Natural killer cell treated with Interleukin-12 subunit alpha and Interleukin-12 subunit beta and Interleukin-15 and Interleukin-18, amount 100 ng/mL, for 72 hours (primary cell): ENCODE results near the gene ABCB1. TPM values are rescaled to one million over a fixed set of nuclear protein-coding genes. Genes with fewer than 3 reads are reported as not detected.

Source experiments
- ATAC-seq, 2 donors: fragments of 150-1000 bp; cut with Tn5 transposase in 1 of 2; sonication (Bioruptor Pico), chemical (Tn5 transposase) in 1 of 2; 2 replicates each; pipeline ENCODE4 v1.10.0; 2021
- DNase-seq: peaks from one replicate; pipeline ENCODE4 v3.0.0; 2022; ENCODE audit warnings: low spot score
- H3K27ac Mint-ChIP-seq, 2 donors: 1 replicate in 1 of 2; 2 replicates in 1 of 2; pipeline ENCODE4 v1.8.0; 2022; ENCODE audit warnings: mixed read lengths in 2 of 2, mild to moderate bottlenecking in 1 of 2, moderate library complexity in 1 of 2
- H3K27me3 Mint-ChIP-seq, 2 donors: 1 replicate in 1 of 2; 2 replicates in 1 of 2; pipeline ENCODE4 v1.8.0; 2022; ENCODE audit warnings: mixed read lengths in 2 of 2
- H3K36me3 Mint-ChIP-seq: one replicate; pipeline ENCODE4 v1.8.0; 2022; ENCODE audit warnings: mixed read lengths
- H3K4me1 Mint-ChIP-seq, 2 donors: 1 replicate in 1 of 2; 2 replicates in 1 of 2; pipeline ENCODE4 v1.8.0; 2022; ENCODE audit warnings: low read depth in 2 of 2, mixed read lengths in 2 of 2, mild to moderate bottlenecking in 1 of 2
- H3K4me3 Mint-ChIP-seq: one replicate; pipeline ENCODE4 v1.8.0; 2022; ENCODE audit warnings: mixed read lengths
- H3K9me3 Mint-ChIP-seq: 2 replicates; pipeline ENCODE4 v1.8.0; 2022; ENCODE audit warnings: mixed read lengths
- total RNA-seq, 2 donors: library from RNA; stranded (reverse); gene quantifications; one replicate each; pipeline ENCODE4 v1.2.3, GENCODE V29; 2022

Gene ABCB1
- total RNA-seq, 2 donors from 2014 or later = 11.1 to 15.1 TPM

GRCh38 chr7:87518735-87519134 lies 81.9 kb downstream of the ABCB1 start:
- Mint-ChIP-seq H3K4me3 (no peak overlapping the region), H3K27me3 (no peaks in the 10 kb centered on the region), H3K9me3 (no peaks in the 10 kb centered on the region), H3K27ac (no peak overlapping the region), H3K36me3 (peaks cover 8% of the 10 kb centered on the region), H3K4me1 (peaks cover 7 to 8% of the 10 kb centered on the region in 2 donors)
- no peak for ATAC-seq
- no peak for DNase-seq

GRCh38 chr7:87517891-87518290 lies 82.8 kb downstream of the ABCB1 start:
- H3K4me1 Mint-ChIP-seq = peaks cover 7 to 8% of the 10 kb centered on the region in 2 donors
- H3K4me3 Mint-ChIP-seq = no peak overlapping the region
- no peak for DNase-seq
- H3K9me3 Mint-ChIP-seq = no peaks in the 10 kb centered on the region
- no peaks in the 10 kb centered on the region for H3K27me3 Mint-ChIP-seq
- ATAC-seq = no peak
- no peak overlapping the region for H3K27ac Mint-ChIP-seq
- H3K36me3 Mint-ChIP-seq = peaks cover 8% of the 10 kb centered on the region

GRCh38 chr7:87517136-87517815 lies 83.4 kb downstream of the ABCB1 start:
- peaks cover 7% of the 10 kb centered on the region in 2 donors for H3K4me1 Mint-ChIP-seq
- H3K27me3 Mint-ChIP-seq = no peaks in the 10 kb centered on the region
- no peak overlapping the region for H3K4me3 Mint-ChIP-seq
- H3K36me3 Mint-ChIP-seq = peaks cover 8% of the 10 kb centered on the region
- no peak for DNase-seq
- peak in 1 of 2 donors; percentile 45 for ATAC-seq
- H3K9me3 Mint-ChIP-seq = no peaks in the 10 kb centered on the region
- H3K27ac Mint-ChIP-seq = no peak overlapping the region

GRCh38 chr7:87513735-87514335 lies 86.8 kb downstream of the ABCB1 start:
- no peak for DNase-seq
- peaks cover 11% of the 10 kb centered on the region for H3K36me3 Mint-ChIP-seq

GRCh38 chr7:87512906-87513305 lies 87.8 kb downstream of the ABCB1 start:
- ATAC-seq (no peak), DNase-seq (no peak)
- no peak overlapping the region for H3K27ac Mint-ChIP-seq
- H3K4me3 Mint-ChIP-seq = no peak overlapping the region
- no peaks in the 10 kb centered on the region for H3K9me3 Mint-ChIP-seq
- H3K36me3 Mint-ChIP-seq = peaks cover 17% of the 10 kb centered on the region
- H3K4me1 Mint-ChIP-seq = peaks cover 14 to 16% of the 10 kb centered on the region in 2 donors
- H3K27me3 Mint-ChIP-seq = no peaks in the 10 kb centered on the region

More at GRCh38 chr7:87513735-87514335, 86.8 kb downstream of the ABCB1 start:
- no peaks in the 10 kb centered on the region for H3K27me3 Mint-ChIP-seq
- no peak overlapping the region for H3K4me3 Mint-ChIP-seq
- H3K9me3 Mint-ChIP-seq = no peaks in the 10 kb centered on the region
- no peak for ATAC-seq
- H3K27ac Mint-ChIP-seq = no peak overlapping the region
- H3K4me1 Mint-ChIP-seq = peaks cover 14 to 16% of the 10 kb centered on the region in 2 donors

GRCh38 chr7:87511510-87511909 lies 89.2 kb downstream of the ABCB1 start:
- no peak overlapping the region for H3K4me3 Mint-ChIP-seq
- H3K9me3 Mint-ChIP-seq = no peaks in the 10 kb centered on the region
- H3K27me3 Mint-ChIP-seq = no peaks in the 10 kb centered on the region
- no peak for DNase-seq
- peaks cover 14 to 16% of the 10 kb centered on the region in 2 donors for H3K4me1 Mint-ChIP-seq
- no peak overlapping the region for H3K27ac Mint-ChIP-seq
- H3K36me3 Mint-ChIP-seq = peaks cover 17% of the 10 kb centered on the region
- ATAC-seq = peak in 1 of 2 donors; percentile 53

- no peak overlapping the region for H3K4me3 Mint-ChIP-seq
- ATAC-seq = no peak
- no peaks in the 10 kb centered on the region for H3K27me3 Mint-ChIP-seq
- peaks cover 14 to 23% of the 10 kb centered on the region in 2 donors for H3K4me1 Mint-ChIP-seq
- no peaks in the 10 kb centered on the region for H3K9me3 Mint-ChIP-seq
- H3K27ac Mint-ChIP-seq = no peak overlapping the region
- H3K36me3 Mint-ChIP-seq = peaks cover 17% of the 10 kb centered on the region
- DNase-seq = no peak
Measured at GRCh38 chr7:87510411-87510875, 90.2 kb downstream of the ABCB1 start.

- H3K36me3 Mint-ChIP-seq = peaks cover 10% of the 10 kb centered on the region
- ATAC-seq (no peak), DNase-seq (no peak)
- H3K27me3 Mint-ChIP-seq = no peaks in the 10 kb centered on the region
- no peak overlapping the region for H3K4me3 Mint-ChIP-seq
- no peaks in the 10 kb centered on the region for H3K9me3 Mint-ChIP-seq
- peaks cover 14 to 23% of the 10 kb centered on the region in 2 donors for H3K4me1 Mint-ChIP-seq
- H3K27ac Mint-ChIP-seq = no peak overlapping the region
Measured at GRCh38 chr7:87507446-87507845, 93.2 kb downstream of the ABCB1 start.

GRCh38 chr7:87506246-87507180 lies 94.2 kb downstream of the ABCB1 start:
- peaks cover 10% of the 10 kb centered on the region for H3K36me3 Mint-ChIP-seq
- ATAC-seq (peak in 1 of 2 donors; percentile 41), DNase-seq (no peak)
- no peak overlapping the region for H3K4me3 Mint-ChIP-seq
- H3K27ac Mint-ChIP-seq = peak overlapping the region; percentile 44 to 68
- H3K4me1 Mint-ChIP-seq = peaks cover 11 to 23% of the 10 kb centered on the region in 2 donors
- no peaks in the 10 kb centered on the region for H3K27me3 Mint-ChIP-seq
- H3K9me3 Mint-ChIP-seq = no peaks in the 10 kb centered on the region

- no peak overlapping the region for H3K4me3 Mint-ChIP-seq
- H3K9me3 Mint-ChIP-seq = no peaks in the 10 kb centered on the region
- peaks cover 6 to 18% of the 10 kb centered on the region in 2 donors for H3K4me1 Mint-ChIP-seq
- no peaks in the 10 kb centered on the region for H3K27me3 Mint-ChIP-seq
- ATAC-seq = no peak
- H3K27ac Mint-ChIP-seq = peak overlapping the region; percentile 44 to 68
- peaks cover 10% of the 10 kb centered on the region for H3K36me3 Mint-ChIP-seq
- no peak for DNase-seq
Measured at GRCh38 chr7:87505557-87506245, 95.0 kb downstream of the ABCB1 start.

GRCh38 chr7:87505122-87505521 lies 95.6 kb downstream of the ABCB1 start:
- Mint-ChIP-seq H3K27me3 (no peaks in the 10 kb centered on the region), H3K9me3 (no peaks in the 10 kb centered on the region), H3K27ac (peak overlapping the region in 1 of 2 donors; percentile 68), H3K36me3 (peaks cover 10% of the 10 kb centered on the region), H3K4me3 (no peak overlapping the region), H3K4me1 (peaks cover 4 to 15% of the 10 kb centered on the region in 2 donors)
- ATAC-seq (no peak), DNase-seq (no peak)

GRCh38 chr7:87499494-87499893 lies 101.2 kb downstream of the ABCB1 start:
- no peaks in the 10 kb centered on the region for H3K4me1 Mint-ChIP-seq
- H3K9me3 Mint-ChIP-seq = no peaks in the 10 kb centered on the region
- H3K27ac Mint-ChIP-seq = no peak overlapping the region
- no peak overlapping the region for H3K4me3 Mint-ChIP-seq
- H3K36me3 Mint-ChIP-seq = no peaks in the 10 kb centered on the region
- H3K27me3 Mint-ChIP-seq = peaks cover 0 to 6% of the 10 kb centered on the region in 2 donors
- ATAC-seq = no peak
- DNase-seq = no peak

- H3K27me3 Mint-ChIP-seq = peaks cover 0 to 6% of the 10 kb centered on the region in 2 donors
- H3K36me3 Mint-ChIP-seq = no peaks in the 10 kb centered on the region
- H3K27ac Mint-ChIP-seq = no peak overlapping the region
- no peaks in the 10 kb centered on the region for H3K4me1 Mint-ChIP-seq
- no peaks in the 10 kb centered on the region for H3K9me3 Mint-ChIP-seq
- ATAC-seq (no peak), DNase-seq (no peak)
- no peak overlapping the region for H3K4me3 Mint-ChIP-seq
Measured at GRCh38 chr7:87498893-87499292, 101.8 kb downstream of the ABCB1 start.
